Jurkat, Clone E6-1 (cell line): ENCODE results near the gene MRPL3.
A peak's percentile ranks its signal among the peaks of the same experiment; 100 is the strongest.
"Not testable (repeated sequence)": the region's sequence is repeated elsewhere in the genome, so short reads cannot be mapped to it uniquely, and the experiment has no call there.

Experiments used
- DNase-seq: peaks from one replicate; pipeline ENCODE4 v3.0.0-alpha.2; 2011; ENCODE audit warnings: low read depth, low spot score
- H3K4me3 ChIP-seq: 2 replicates; pipeline ENCODE4 v1.5.1; 2011; ENCODE audit warnings: mild to moderate bottlenecking, low read length, control low read depth, moderate library complexity

Gene MRPL3

DNA sequence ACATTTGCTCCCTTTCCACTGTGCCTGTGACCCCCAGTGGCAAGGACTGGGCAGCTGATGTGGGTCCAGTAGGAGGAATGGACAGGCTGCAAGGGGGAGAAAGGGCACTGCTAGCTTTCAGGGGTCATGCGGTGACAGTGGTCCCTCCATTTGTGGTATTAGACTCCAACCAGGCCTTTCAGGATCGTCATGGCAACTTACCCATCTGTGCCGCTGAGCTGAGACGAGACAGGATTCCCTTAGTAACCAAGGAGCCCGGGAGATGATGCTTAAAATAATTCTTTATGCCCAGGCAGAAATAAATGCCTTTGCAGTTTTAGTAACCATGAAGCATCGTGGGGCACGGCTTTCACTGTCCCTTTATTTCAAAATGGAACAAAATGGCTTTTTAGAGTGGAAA, 15.9 kb upstream of the MRPL3 start:
- no peak overlapping the region for H3K4me3 ChIP-seq
- DNase-seq, result no peak

DNA sequence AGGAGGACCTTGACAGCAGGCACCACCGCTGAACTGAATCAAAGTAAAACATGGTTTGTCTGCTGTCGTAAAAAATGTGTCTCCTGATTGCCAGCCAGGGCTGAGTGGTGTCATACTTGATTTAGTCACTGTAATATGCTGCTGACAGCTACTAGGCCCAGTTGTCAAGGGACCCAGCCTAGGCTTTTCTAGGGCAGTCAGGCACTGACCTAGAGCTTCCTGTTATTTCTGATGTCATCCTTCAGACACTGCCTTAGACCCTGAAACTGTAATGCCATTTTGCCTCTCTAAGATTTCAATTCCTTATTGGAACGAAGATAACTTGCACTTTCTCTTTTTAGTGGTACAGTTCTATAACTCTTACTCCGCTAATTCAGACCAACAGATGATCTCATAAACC, 2.6 kb upstream of the MRPL3 start:
- no peak for DNase-seq
- no peak overlapping the region for H3K4me3 ChIP-seq

DNA sequence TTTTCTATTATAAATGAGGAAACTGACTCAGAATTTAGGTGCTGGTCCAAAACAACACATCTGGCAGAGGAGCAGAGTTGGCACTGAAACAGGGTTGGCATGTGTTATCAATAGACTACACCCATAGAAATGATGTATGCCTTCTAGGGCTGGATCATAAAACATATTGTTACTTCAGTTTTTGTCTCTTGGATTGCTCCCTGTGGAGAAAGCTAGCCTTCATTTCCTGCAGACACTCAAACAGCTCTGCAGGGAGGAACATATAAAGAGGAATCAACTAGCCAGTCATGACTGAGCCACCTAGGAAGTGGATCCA, 507 bp upstream of the MRPL3 start:
- no peak for DNase-seq

DNA sequence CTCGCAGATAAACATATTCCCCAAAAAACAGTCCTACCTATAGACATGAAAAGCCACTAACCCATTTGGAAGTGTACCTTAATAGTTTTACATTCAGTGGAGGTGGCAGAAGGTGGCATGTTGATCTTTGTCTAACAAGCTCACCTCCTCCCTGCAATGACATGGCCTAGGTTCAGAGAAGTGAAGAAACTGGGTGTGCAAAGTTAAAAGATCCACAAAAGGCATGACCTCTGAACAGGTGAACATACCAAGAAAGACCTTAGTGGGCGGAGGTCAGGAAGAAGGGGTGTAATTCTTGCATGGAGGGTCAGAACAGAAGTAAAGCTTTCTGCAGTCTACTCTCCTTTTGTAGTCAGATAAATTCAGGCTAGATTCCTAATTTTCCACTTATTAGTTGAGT, 822 bp downstream of the MRPL3 start:
- peak overlapping the region; percentile 95 for H3K4me3 ChIP-seq
- no peak for DNase-seq

More for the DNA sequence above, 507 bp upstream of the MRPL3 start:
- peak overlapping the region; percentile 95 for H3K4me3 ChIP-seq

DNA sequence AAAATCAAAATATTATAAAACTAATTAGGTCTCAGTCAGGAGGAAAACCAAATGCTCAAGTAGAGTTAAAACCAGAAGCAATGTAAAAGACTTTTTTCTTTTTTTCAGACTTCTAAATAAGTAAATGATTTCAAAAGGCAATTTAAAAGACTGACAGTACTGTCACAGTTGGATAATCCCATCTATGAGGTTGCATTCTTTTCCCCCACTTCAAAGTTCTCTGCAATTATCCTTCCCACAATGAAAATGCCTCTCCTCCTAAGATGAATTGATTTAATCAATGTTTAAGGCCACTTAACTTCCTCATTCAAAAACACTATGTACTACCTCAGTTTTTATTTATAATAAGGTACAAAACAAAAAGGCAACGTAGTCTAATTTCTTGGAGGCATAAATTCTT, 8.1 kb downstream of the MRPL3 start:
- DNase-seq, result peak; percentile 49
- H3K4me3 ChIP-seq, result no peak overlapping the region

DNA sequence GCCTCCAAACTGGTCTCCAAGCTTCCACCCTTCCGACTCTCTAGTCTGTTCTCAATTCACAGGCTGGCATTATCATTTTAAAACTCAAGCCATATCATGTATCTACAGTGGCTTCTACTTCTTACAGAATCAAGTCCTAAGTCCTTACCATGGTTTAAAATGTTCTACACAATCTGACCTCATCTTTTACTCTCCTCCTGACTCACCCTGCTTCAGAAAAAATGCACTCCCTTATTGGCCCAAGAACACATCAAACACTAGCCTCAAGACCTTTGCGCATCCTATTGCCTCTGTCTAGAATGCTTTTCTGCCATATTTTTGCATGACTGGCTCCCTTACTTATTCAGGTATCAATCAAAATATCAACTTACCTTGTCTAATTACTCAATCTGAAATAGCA, 11.0 kb downstream of the MRPL3 start:
- no peak for DNase-seq
- no peak overlapping the region for H3K4me3 ChIP-seq

GRCh38 chr3:131491084-131491483, 11.7 kb downstream of the MRPL3 start:
- no peak overlapping the region for H3K4me3 ChIP-seq
- DNase-seq, result no peak

DNA sequence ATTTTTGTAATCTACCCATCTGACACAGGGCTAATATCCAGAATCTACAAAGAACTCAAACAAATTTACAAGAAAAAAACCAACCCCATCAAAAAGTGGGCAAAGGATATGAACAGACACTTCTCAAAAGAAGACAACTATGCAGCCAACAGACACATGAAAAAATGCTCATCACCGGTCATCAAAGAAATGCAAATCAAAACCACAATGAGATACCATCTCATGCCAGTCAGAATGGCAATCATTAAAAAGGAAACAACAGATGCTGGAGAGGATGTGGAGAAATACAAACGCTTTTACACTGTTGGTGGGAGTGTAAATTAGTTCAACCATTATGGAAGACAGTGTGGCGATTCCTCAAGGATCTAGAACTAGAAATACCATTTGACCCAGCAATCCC, 16.2 kb downstream of the MRPL3 start:
- not testable (repeated sequence) for H3K4me3 ChIP-seq
- peak; percentile 65 for DNase-seq

DNA sequence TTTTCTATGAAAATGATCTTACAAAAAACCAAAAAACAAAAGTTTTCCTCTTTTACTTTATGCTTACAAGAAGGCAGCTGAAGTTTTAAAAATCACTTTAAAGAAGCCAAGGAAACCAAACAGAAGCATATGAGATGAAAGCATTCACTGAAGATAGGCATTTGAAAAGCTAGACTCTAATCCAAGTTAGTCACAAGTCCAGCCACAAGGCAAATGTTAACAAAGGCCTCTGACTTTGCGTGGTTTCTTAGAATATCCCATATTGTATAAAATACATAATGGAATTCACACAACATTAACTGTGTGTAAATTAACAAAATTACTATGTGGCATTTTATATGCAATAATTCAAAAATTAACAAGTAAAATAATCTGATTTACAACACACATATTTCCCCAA, 17.7 kb downstream of the MRPL3 start:
- no peak for DNase-seq
- H3K4me3 ChIP-seq, result no peak overlapping the region

- no peak overlapping the region for H3K4me3 ChIP-seq
- DNase-seq, result no peak
Measured at GRCh38 chr3:131484496-131485111, 18.2 kb downstream of the MRPL3 start.

DNA sequence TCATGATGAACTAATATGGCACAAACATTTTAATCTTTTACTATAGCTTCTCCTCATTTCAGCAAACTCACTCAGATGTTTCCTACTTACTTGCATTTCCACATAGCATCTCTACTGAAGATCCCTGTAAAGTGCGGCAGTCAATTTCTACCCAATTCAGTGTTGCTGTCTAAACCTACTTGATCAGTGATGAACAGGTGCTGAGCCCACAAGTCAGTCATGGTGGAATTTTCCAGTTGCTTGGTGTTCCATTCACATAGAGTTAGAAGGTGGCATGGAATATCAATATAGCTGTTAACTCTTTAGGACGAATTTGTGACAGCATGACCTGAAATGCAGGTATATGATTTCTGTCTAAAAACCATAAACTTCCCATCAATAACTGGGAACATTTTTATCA, 22.7 kb downstream of the MRPL3 start:
- DNase-seq, result no peak
- no peak overlapping the region for H3K4me3 ChIP-seq

DNA sequence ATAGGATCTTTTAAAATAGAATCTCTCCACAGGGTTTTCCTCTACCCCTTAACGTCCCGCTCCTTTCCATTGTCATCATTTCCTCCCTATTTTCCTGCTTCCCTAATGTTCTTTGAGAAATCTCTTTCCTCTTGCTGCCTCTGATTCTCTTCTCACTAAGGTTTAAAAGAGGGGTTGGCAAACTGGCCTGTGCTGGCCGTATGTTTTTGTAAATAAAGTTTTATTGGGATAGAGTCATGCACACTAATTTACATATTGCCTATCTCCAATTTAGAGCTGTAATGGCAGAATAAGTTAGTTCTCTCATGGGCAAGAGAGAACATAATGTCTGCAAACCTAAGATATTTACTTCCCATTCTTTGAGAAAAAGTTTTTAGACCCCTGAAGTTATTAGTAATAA, 25.0 kb downstream of the MRPL3 start:
- no peak for DNase-seq
- H3K4me3 ChIP-seq, result no peak overlapping the region

DNA sequence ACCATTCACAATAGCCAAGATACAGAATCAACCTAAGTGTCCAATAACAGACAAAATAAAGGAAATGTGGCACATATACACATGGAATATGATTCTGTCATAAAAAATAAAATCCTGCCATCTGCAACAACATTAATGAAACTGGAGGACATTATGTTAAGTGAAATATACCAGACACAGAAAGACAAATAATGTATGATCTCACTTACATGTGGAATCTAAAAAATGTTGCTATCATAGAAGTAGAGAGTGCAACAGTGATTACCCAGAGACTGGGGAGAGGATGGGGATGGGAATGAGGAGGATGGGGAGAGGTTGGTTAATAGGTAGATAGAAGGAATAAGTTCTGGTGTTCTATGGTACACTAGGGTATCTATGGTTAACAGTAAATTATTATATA, 28.7 kb downstream of the MRPL3 start:
- H3K4me3 ChIP-seq, result no peak overlapping the region
- no peak for DNase-seq

DNA sequence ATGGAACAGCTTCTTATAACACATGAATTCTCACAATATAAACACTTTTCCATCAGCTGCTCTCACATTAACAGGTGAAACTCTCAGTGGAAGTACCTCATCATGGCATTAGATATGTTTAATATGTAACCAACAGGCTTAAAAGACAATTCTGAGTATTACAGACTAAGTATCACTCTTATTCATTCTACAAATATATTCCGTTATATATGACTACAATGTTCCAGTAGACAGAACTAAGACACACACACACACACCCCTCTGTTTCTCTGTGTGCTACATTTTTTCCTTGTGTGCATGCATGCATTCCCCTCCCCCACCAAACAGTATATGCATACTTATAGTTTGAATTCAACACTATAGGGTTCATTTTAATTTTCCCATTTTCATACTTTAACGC, 32.4 kb downstream of the MRPL3 start:
- DNase-seq, result no peak
- H3K4me3 ChIP-seq, result no peak overlapping the region

GRCh38 chr3:131458653-131459052, 44.1 kb downstream of the MRPL3 start:
- no peak overlapping the region for H3K4me3 ChIP-seq
- no peak for DNase-seq

DNA sequence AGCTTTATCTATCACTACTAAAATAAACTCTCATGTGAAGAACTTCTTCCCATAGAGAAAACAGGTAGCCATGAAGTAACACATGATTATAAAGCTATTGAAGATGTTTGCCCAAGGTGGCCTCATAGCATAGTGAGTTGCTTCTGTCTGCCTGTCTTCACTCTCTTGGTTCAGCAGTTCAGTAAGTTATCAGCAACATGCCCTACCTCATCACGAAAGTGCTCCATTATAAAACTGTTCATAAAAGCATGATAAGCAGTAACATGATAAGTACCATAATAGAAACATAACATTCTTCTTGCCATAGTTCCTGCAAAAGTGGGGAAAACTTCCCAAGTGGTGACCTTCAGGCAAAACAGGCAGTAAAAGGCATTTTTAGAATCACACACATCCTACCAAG, 45.6 kb downstream of the MRPL3 start:
- no peak overlapping the region for H3K4me3 ChIP-seq
- no peak for DNase-seq

DNA sequence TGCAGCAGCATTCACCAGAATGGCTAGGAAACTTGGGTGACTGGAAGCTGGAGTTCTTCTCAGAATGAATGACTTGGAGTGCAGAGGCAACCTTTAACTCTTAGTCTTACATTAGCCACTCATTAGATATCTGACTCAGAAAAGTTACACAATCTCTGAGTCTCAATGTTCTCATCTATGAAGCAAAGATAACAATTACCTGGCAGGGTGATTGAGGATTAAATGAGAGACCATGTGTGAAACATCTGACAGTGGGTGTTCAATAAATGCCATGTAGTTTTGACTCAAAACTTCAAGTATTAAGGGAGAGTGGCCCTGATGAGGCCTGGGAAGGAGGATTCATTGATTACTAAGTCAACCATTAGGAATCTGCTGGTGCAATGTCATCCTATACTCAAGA, 48.3 kb downstream of the MRPL3 start:
- no peak for DNase-seq
- H3K4me3 ChIP-seq, result no peak overlapping the region

DNA sequence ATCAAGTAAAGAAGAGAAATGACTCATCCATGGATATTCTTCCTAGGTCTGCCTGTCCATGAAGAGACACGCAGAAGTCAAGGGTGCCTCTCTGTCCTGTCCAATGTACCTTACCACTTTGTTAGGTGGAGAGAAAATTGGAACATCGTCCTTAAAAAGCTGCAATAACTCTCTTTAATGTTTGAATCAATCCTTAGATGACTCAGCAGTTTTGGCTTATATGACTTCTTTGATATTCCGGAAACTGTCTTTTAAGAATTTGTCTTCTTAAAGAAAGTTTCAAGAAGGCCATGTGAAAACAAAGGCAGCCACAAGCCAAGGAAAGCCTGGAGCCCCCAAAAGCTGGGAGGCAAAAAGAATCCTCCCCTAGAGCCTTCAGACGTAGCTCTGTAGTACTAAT, 49.2 kb downstream of the MRPL3 start:
- no peak for DNase-seq
- no peak overlapping the region for H3K4me3 ChIP-seq

DNA sequence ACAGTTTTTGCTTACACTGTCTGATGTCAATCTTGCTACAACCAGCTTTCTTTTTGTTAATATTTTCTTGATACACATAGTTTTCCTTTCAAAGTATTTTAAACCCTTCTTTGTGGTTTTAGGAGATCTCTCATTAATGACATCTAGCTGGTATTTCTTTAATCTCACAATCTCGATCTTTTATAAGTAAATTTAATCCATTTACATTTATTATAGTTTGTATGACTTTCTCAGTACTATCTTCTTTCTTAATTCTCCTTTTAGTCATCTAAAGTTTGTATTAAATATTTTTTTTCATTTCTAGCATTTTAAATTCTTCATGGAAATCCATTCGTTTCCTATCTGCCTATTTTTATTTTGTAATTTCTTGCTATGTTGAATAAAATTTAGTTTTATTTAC, 55.4 kb downstream of the MRPL3 start:
- no peak overlapping the region for H3K4me3 ChIP-seq
- DNase-seq, result no peak

DNA sequence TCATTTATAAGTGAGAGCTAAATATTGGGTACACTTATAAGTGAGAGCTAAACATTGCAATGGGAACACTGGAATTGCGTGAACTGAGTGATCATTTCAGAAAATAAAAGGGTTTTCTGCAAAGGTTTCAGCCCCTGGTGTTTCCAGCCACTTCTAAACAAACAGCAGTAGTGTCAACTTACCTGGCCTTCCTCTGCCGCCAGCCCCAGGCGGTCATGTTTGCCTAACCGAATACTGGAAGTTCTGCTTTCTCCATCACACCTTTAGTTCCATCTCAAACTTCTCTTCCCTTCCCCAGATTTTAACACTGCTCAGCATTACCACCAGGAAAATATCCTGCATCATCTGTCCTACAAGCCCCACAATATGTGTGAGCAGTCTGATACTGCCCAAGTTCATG, 58.6 kb downstream of the MRPL3 start:
- no peak overlapping the region for H3K4me3 ChIP-seq
- DNase-seq, result no peak

- DNase-seq, result no peak
- no peak overlapping the region for H3K4me3 ChIP-seq
Measured at GRCh38 chr3:131439084-131439483, 63.7 kb downstream of the MRPL3 start.

- DNase-seq, result no peak
- H3K4me3 ChIP-seq, result no peak overlapping the region
Measured at GRCh38 chr3:131435000-131435399, 67.8 kb downstream of the MRPL3 start.
